UCSD-AML1 (cell line): ENCODE results near the gene FLRT1.

Experiments used
- DNase-seq: peaks from one replicate; lab custom pipeline; 2025; ENCODE audit not compliant: unreplicated experiment; lab: John Stamatoyannopoulos, UW

Gene FLRT1

GRCh38 chr11:64023712-64024710 is 11.7 kb upstream of the FLRT1 start:
- no peak for DNase-seq

GRCh38 chr11:64025205-64025604 is 10.5 kb upstream of the FLRT1 start:
- no peak for DNase-seq

GRCh38 chr11:64026575-64027205 is 9.0 kb upstream of the FLRT1 start:
- DNase-seq = no peak

DNA sequence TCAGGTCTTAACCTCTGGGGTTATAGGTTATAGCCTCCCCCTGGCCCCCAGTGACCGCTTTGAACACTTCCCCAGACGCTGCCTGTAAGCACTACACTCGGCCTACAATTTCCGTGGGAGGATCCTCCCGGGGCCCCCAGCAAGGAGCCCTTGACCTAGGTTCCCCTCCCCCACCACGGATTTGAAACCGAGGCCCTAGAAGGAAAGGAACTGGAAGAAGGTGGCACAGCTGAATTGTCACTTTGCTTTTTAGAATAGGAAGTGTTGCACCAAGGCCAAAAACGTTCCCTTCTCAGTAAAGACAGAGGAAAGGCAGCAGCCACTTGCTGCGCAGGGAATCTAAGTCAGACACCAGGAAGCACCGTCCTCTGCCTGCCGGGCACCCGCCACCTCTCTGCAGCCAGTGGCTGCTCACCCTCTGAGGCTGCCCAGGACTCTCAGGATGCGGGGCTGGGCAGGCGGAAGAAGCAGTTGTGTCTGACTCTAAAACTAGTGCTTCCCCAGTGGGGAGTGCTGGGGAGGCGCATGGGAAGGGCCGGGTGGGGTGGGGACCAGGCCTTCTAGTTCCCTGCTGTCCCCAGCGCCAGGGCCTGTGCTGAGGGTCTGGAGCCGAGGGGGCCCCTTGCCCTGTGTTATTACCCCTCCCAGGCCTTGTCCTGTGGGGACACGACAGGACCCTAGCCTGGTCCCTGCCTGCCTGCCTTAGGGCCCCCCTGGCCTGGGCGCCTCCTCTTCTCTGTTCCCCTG is 7.9 kb upstream of the FLRT1 start:
- peak; percentile 79 for DNase-seq

DNA sequence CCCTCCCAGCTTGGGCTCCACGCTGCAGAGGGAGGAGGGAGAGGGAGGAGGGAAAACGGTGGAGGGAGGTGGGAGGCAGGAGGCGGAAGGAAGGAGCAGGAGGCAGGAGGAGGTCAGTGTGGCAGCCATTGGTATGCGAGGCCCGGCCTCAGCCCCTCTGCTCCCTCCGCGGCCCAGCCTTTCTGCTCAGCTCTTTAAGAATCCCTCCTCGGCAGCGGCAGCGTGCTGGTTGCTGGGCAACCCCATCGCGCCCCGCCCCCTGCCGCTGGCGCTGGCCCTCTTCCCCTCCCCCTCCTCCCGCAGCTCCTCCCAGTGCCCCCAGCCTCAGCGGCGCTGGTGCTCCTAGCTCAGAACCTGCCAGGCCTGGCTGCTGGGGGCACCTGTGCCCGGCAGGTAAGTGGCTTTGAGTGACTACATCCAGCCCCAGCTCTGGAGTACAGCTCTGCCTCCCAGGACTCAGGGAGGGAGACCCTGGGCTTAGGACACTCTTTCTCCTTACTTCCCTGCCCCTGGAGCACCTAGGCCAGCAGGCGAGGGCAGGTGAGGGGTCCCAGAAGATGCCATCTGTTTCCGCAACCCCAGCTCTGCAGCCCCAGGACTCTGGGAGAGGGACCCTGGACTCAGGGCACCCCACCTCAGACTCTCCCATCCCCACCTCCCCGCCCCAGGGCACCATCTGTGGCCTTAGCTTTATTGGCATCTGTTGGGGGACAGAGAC is 7.2 kb upstream of the FLRT1 start:
- DNase-seq = peak; percentile 73

DNA sequence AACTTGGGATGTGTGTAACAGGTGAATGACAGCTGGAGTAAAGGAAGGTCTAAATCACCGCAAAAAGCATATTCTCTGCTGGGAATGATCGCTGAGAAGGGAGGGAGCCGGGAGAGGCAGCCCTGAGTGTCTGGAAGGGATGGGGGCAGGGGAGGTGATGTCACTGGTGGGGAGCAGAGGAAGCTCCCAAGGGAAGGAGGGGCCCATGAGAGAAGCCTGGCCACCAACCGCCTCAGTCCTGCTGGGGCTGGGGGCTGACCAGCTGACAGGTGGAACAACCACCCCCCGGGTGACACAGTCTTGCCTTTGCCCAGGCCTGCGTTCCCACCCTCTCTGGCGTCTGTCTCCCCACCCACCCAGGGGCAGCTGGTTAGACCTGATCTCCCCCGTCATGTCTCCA is 6.0 kb upstream of the FLRT1 start:
- no peak for DNase-seq

DNA sequence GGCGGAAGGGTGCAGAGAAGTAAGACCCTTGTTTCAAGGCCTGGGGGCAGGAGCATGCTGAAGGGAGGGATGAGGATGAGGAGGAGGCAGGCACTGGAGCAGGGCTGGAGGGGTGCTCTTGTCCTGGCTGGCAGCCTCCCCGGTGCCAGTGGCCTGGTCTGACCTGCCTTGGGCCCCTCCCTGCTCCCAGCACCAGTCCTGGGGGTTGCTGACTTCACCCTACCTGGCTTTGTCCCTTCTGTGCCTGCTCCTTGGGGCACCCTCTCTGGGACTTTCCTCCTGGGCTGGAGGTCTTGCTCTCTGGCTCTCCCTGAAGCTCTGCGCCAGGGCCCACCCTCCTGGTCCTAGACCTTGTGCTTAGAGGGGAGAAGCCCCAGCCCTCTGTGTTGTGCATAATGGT is 4.7 kb upstream of the FLRT1 start:
- no peak for DNase-seq

GRCh38 chr11:64032050-64032449 is 3.7 kb upstream of the FLRT1 start:
- DNase-seq = no peak

GRCh38 chr11:64034411-64034811 is 1.3 kb upstream of the FLRT1 start:
- no peak for DNase-seq

GRCh38 chr11:64035081-64035524 is 628 bp upstream of the FLRT1 start:
- DNase-seq = no peak

DNA sequence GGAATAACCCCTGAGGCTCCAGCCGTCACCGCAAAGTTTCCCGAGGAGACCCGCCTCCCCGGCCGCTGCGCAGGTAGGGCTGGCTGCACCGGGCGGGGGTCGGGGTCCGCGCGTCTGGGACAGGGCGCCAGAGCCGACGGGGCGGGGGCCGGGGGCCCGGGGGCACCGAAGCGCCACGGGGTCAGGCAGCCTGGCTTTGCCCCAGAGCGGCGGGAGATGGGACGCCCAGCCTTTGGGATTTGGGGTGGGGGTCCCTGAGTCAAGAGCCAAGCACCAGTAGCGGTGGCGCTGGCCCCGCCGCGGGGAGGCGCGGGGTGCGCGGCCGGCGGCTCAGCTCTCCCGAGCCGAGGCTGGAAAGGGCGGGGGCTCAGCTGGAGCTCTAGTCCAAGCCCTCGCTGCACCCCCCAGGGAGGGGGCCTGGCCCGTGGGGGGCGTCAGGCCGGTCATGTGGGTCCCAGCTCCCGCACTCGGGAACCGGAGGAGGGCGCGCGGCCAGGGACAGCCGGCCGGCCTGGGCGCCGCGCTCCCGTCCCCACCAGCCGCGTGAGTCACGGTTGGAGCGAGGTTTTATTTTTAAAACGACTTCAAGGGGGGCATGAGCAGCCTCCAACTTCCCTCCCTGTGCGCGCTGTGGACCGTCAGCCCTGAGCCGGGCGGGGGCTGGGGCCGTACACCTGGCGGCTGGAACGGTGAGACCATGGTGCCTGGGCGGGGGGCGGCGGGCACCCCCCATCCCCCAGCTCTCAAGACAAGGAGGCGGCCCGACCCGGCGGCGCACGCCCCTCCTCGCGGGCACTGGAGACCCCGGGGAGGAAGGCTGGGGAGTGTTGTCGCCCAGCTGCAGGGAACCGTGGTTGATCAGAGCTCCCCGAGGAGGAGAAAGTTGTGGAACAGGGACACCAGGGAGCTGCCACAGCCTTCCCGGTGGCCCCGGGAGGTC is 626 bp downstream of the FLRT1 start:
- DNase-seq = no peak

DNA sequence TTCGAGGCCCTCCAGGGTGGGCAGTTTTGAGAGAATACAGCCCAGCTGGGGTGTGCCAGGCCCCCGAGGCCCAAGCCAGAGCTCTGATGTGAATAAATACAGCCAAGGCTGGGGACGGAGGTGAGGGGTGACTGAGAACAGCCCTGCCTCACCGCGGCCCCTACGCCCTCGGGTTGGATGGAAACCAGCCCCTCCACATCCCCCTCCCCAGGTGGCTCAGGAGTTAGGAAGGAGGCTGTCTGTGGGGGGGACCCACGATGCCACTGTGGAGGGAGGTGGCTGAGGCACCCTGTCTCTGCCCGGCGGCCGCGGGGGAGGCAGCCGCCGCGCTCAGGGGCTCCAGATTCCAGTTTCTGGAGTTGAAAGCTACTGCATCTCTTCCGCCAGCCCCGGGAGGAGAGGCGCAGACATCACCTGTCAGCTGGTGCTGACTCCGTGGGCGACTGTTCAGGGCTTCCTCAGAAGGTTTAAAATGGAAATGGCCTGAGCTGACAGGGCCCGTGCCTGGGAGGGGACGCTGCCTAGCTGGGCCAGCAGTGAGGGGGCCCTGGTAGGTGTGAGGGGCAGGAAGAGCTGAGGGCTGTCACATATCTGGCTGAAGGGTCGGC is 1.4 kb downstream of the FLRT1 start:
- DNase-seq = no peak

DNA sequence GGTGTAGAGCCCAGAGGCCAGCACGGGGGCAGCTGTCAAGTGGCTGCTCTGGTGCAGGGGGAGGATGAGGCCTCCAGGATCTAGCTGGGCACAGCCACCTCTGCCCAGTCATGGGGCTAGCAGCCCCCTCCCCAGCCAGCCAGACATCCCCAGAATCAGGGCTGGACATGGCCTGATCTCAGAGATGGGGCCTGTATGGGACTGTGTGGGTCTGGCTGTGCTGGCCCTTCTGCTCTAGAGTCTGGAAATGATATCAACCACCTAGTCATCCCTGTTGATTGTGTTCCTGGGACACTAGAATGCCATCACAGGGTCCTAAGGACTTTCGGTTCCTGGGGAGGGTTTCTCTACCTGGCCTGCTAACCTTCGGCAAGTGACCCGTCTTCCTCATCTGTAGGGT is 2.8 kb downstream of the FLRT1 start:
- DNase-seq = no peak

DNA sequence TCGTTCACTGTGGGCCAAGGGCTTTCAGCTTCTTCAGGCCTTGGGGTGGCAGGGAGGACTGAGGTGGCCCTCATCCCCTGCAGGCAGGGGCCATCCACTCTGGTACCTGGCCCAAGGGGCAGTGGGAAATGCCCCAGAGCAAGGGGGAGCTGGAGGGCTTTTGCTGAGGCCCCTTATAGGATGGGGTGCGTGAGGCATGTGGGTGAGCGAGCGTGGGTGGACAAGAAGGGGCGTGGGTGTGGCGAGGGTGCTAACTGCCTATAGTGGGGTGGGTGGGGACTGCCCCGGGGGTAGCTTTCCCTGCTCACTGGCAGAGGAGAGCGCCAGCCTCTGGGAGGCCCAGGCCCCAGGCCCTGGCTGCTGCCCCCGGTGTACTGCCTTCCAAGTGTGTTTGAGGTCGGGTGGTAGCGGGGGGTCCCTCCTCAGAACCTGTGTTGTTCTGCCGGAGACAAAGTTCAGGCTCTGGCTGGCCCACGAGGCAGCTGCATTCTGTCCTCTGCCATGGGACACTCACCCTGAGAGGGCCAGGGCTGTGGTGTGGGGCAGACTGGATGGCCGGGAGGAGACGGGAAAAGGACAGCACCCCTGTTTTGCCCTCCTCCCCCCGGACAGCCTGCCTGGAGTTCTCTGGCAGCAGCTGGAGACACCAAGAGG is 3.4 kb downstream of the FLRT1 start:
- DNase-seq = no peak

GRCh38 chr11:64040684-64041322 is 5.1 kb downstream of the FLRT1 start:
- DNase-seq = no peak

- no peak for DNase-seq
Observed at GRCh38 chr11:64041846-64042245, 6.1 kb downstream of the FLRT1 start.

DNA sequence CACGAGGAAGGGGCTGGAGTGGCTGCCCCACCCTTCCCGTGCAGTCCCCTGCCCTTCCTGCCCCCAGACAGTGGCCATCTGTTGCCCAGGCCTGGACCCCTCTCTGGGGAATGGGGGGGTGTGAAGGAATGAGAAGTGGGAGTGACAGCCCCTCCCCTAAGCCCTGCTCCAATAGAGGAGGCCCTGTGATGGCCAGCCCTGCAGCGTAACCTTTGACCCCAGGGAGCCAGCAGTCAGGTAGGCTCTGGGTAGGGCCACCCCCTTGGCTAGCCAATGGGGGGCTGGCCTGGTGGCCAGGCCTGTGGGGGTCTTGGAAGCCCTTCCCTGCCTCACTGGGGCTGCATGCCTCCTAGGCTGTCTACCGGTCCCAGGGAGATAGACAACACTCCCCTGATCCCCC is 6.6 kb downstream of the FLRT1 start:
- DNase-seq = no peak

DNA sequence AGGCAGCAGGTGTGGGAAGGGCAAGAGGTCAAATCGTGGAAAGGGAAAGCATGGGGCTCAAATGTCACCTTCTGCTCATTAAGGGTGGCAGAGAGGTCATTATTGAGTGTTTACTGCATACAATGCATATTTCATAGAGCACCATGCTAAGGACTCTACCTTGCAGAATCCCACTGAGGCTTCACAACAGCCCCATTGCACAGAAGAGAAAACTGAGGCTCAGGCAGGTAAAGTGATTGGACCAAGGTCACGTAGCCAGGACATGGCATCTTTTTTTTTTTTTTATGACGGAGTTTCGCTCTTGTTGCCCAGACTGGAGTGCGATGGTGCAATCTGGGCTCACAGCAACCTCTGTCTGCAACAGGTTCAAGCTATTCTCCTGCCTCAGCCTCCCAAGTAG is 7.8 kb downstream of the FLRT1 start:
- DNase-seq = no peak
